Large intestine (tissue), 3 donors: ENCODE data around the gene PEPD. TPM values are rescaled to one million over a fixed set of nuclear protein-coding genes. Genes with fewer than 3 reads are reported as not detected.

ENCODE experiments used
- DNase-seq, 2 donors: peaks; one replicate each; pipeline versions ENCODE4 v3.0.0 to v3.0.0-alpha.2; 2013
- H3K27ac ChIP-seq: one replicate; pipeline ENCODE4 v1.5.1; 2013; ENCODE audit warnings: low read length
- H3K27me3 ChIP-seq: 2 replicates; pipeline ENCODE4 v1.6.1; 2013; ENCODE audit warnings: low read length; ENCODE audit not compliant: control insufficient read depth, insufficient read depth
- H3K36me3 ChIP-seq: 2 replicates; pipeline ENCODE4 v1.6.1; 2013; ENCODE audit warnings: low read length; ENCODE audit not compliant: control insufficient read depth, insufficient read depth
- H3K4me1 ChIP-seq: one replicate; pipeline ENCODE4 v1.6.1; 2013; ENCODE audit warnings: low read length; ENCODE audit not compliant: control insufficient read depth, insufficient read depth
- H3K4me3 ChIP-seq: one replicate; pipeline ENCODE4 v1.5.1; 2013; ENCODE audit warnings: low read length
- H3K9me3 ChIP-seq: one replicate; pipeline ENCODE4 v1.6.1; 2013; ENCODE audit warnings: mild to moderate bottlenecking, low read depth, low read length, moderate library complexity; ENCODE audit not compliant: control insufficient read depth
- WGBS: methylation state at CpG from one replicate; pipeline ENCODE4 v1.1.5; 2013; ENCODE audit warnings: low lambda C conversion rate; ENCODE audit not compliant: insufficient coverage; 5-methylcytosine and 5-hydroxymethylcytosine counted together
- polyA plus RNA-seq: library from polyadenylated mRNA; unstranded; fragments of 120-200 nt; gene quantifications from one replicate; pipeline ENCODE4 v1.2.1, GENCODE V29; 2013

The PEPD gene
- polyA plus RNA-seq, 1 donor = 216 TPM

GRCh38 chr19:33507021-33507956 is 14.3 kb downstream of the PEPD start:
- no peak for DNase-seq
- no peak overlapping the region for H3K27ac ChIP-seq
- no peak overlapping the region for H3K4me3 ChIP-seq
- WGBS = no CpG with 5 or more reads among the region's 24 CpGs
- H3K27me3 ChIP-seq = no peaks in the 10 kb centered on the region
- no peaks in the 10 kb centered on the region for H3K9me3 ChIP-seq
- H3K36me3 ChIP-seq = peaks cover 46% of the 10 kb centered on the region
- H3K4me1 ChIP-seq = no peaks in the 10 kb centered on the region

GRCh38 chr19:33506498-33506897 is 15.1 kb downstream of the PEPD start:
- no peak for DNase-seq
- Histone ChIP-seq H3K9me3 (no peaks in the 10 kb centered on the region), H3K36me3 (peaks cover 45% of the 10 kb centered on the region), H3K27ac (no peak overlapping the region), H3K27me3 (no peaks in the 10 kb centered on the region), H3K4me3 (no peak overlapping the region), H3K4me1 (no peaks in the 10 kb centered on the region)
- no CpG with 5 or more reads among the region's 1 CpG for WGBS

GRCh38 chr19:33505823-33506222 is 15.8 kb downstream of the PEPD start:
- 100% methylated on average over 1 of the region's 1 CpG for WGBS

GRCh38 chr19:33505148-33505547 is 16.4 kb downstream of the PEPD start:
- H3K36me3 ChIP-seq = peaks cover 45% of the 10 kb centered on the region

More at GRCh38 chr19:33505823-33506222, 15.8 kb downstream of the PEPD start:
- H3K9me3 ChIP-seq = no peaks in the 10 kb centered on the region
- H3K4me3 ChIP-seq = no peak overlapping the region
- H3K27ac ChIP-seq = no peak overlapping the region
- no peaks in the 10 kb centered on the region for H3K4me1 ChIP-seq
- no peak for DNase-seq
- H3K36me3 ChIP-seq = peaks cover 43% of the 10 kb centered on the region
- no peaks in the 10 kb centered on the region for H3K27me3 ChIP-seq

GRCh38 chr19:33504058-33504444 is 17.5 kb downstream of the PEPD start:
- no peak for DNase-seq
- no peak overlapping the region for H3K27ac ChIP-seq
- peaks cover 47% of the 10 kb centered on the region for H3K36me3 ChIP-seq
- WGBS = 80% methylated on average over 1 of the region's 5 CpGs
- H3K4me3 ChIP-seq = no peak overlapping the region
- no peaks in the 10 kb centered on the region for H3K4me1 ChIP-seq
- no peaks in the 10 kb centered on the region for H3K9me3 ChIP-seq
- H3K27me3 ChIP-seq = no peaks in the 10 kb centered on the region

More at GRCh38 chr19:33505148-33505547, 16.4 kb downstream of the PEPD start:
- no peaks in the 10 kb centered on the region for H3K27me3 ChIP-seq
- no peak for DNase-seq
- no peak overlapping the region for H3K4me3 ChIP-seq
- no peak overlapping the region for H3K27ac ChIP-seq
- no peaks in the 10 kb centered on the region for H3K4me1 ChIP-seq
- H3K9me3 ChIP-seq = no peaks in the 10 kb centered on the region
- WGBS = no CpG with 5 or more reads among the region's 16 CpGs

GRCh38 chr19:33503433-33504057 is 18.0 kb downstream of the PEPD start:
- Histone ChIP-seq H3K27ac (no peak overlapping the region), H3K36me3 (peaks cover 43% of the 10 kb centered on the region), H3K4me1 (no peaks in the 10 kb centered on the region), H3K27me3 (no peaks in the 10 kb centered on the region), H3K9me3 (no peaks in the 10 kb centered on the region), H3K4me3 (no peak overlapping the region)
- no CpG with 5 or more reads among the region's 21 CpGs for WGBS
- no peak for DNase-seq

GRCh38 chr19:33503030-33503429 is 18.6 kb downstream of the PEPD start:
- Histone ChIP-seq H3K4me1 (no peaks in the 10 kb centered on the region), H3K36me3 (peaks cover 38% of the 10 kb centered on the region), H3K4me3 (no peak overlapping the region), H3K9me3 (no peaks in the 10 kb centered on the region), H3K27me3 (no peaks in the 10 kb centered on the region), H3K27ac (no peak overlapping the region)
- WGBS = no CpG with 5 or more reads among the region's 6 CpGs
- no peak for DNase-seq

DNA sequence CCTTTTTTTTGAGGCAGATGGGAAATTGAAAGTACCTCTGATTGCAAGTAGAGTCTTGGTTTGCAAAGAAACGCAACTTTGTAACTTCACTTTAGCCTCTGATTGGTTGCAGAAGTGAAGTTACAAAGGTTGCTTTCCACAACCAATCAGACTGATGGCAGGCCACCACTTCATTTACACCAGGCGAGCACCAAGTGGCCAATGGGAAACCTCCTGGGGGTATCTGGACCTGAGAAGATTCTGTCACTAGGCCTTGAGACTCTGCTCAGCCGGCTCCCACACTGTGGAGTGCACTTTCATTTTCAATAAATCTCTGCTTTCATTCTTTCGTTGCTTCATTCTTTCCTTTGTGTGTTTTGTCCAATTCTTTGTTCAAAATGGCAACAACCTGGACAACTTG is 19.1 kb downstream of the PEPD start:
- no peak overlapping the region for H3K27ac ChIP-seq
- H3K4me1 ChIP-seq = no peaks in the 10 kb centered on the region
- 40% methylated on average over 1 of the region's 4 CpGs for WGBS
- H3K27me3 ChIP-seq = no peaks in the 10 kb centered on the region
- no peaks in the 10 kb centered on the region for H3K9me3 ChIP-seq
- peaks cover 34% of the 10 kb centered on the region for H3K36me3 ChIP-seq
- no peak for DNase-seq
- H3K4me3 ChIP-seq = no peak overlapping the region

DNA sequence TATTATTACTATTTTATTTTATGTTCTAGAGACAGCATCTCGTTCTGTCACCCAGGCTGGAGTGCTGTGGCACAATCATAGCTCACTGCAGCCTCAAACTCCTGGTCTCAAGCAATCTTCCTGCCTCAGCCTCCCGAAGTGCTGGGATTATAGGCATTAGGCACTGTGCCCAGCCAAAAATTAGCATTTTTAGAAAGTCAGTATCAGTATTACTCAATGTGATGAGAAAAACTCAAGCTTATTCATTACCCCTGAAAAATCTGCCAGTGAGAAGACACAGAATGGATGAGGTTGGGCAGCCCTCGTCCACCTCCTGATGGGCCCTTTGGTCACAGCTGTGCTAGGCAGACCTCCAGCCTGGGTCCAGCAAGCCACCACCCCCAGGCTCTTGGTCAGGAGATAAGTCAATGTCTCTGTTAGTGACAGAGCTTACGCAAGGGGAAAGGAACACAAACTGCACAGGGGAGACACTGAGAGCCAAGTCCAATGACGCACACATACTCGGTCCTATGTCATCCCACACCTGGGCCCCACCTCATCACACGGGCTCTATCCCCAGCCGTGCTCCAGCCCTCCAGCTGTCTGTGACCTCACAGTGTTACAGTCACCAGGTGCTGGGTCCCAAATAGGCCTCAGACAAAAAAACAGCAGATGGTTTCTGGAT is 19.8 kb downstream of the PEPD start:
- Histone ChIP-seq H3K27me3 (no peaks in the 10 kb centered on the region), H3K4me1 (no peaks in the 10 kb centered on the region), H3K9me3 (no peaks in the 10 kb centered on the region), H3K36me3 (peaks cover 34% of the 10 kb centered on the region), H3K4me3 (no peak overlapping the region), H3K27ac (no peak overlapping the region)
- WGBS = 100% methylated on average over 1 of the region's 8 CpGs
- DNase-seq = peak in 1 of 2 donors; percentile 24

DNA sequence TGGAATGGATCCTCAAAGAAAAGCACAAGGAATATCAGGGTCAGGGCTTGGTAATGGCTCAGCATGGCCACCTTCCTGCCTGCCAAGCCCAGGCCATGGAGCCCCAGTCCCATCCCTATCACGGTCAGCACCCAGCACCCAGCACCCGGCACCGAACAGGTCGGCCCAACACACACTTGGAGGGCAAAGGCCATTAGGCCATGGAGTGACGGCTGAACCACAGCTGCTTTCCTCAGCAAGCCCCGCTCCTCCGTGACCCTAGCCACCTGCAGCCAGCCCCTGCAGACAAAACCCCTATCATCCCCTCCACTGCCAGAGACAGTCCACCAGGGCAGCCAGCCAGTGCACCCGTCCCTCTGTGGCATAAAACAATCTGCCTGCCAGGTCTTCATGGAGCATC is 20.6 kb downstream of the PEPD start:
- H3K9me3 ChIP-seq = no peaks in the 10 kb centered on the region
- no peak overlapping the region for H3K4me3 ChIP-seq
- peaks cover 38% of the 10 kb centered on the region for H3K36me3 ChIP-seq
- no peak overlapping the region for H3K27ac ChIP-seq
- no peaks in the 10 kb centered on the region for H3K27me3 ChIP-seq
- H3K4me1 ChIP-seq = no peaks in the 10 kb centered on the region
- WGBS = no CpG with 5 or more reads among the region's 8 CpGs
- no peak for DNase-seq
